Lower lobe of right lung (tissue), 2 donors: ENCODE results near the gene RNPEP. TPM values are rescaled to one million over a fixed set of nuclear protein-coding genes. Genes with fewer than 3 reads are reported as not detected.
A peak's percentile ranks its signal among the peaks of the same experiment; 100 is the strongest.

Experiments
- ATAC-seq, 2 donors: fragments of 200-7000 bp; cut with Tn5 transposase; one replicate each; pipeline ENCODE4 v1.9.1; 2020 to 2022; ENCODE audit warnings: mild to moderate bottlenecking in 2 of 2, moderate library complexity in 2 of 2
- DNase-seq: peaks from one replicate; pipeline ENCODE4 v3.0.0-alpha.2; 2020
- H3K27ac ChIP-seq: fragments of 200-600 bp; one replicate; pipeline ENCODE4 v1.8.0; 2022
- H3K27me3 ChIP-seq: fragments of 200-600 bp; one replicate; pipeline ENCODE4 v1.8.0; 2022; ENCODE audit warnings: low read depth
- H3K36me3 ChIP-seq: fragments of 200-600 bp; one replicate; pipeline ENCODE4 v1.8.0; 2022; ENCODE audit warnings: mild to moderate bottlenecking
- H3K4me1 ChIP-seq: fragments of 200-600 bp; one replicate; pipeline ENCODE4 v1.8.0; 2022
- H3K4me3 ChIP-seq: fragments of 200-600 bp; one replicate; pipeline ENCODE4 v1.8.0; 2022; ENCODE audit warnings: mild to moderate bottlenecking
- H3K9me3 ChIP-seq: fragments of 200-600 bp; one replicate; pipeline ENCODE4 v1.8.0; 2022
- intact Hi-C: fragments of 100-400 bp; cut with DNase I; formaldehyde crosslinking; loops from one replicate; pipeline ENCODE4 v1.11.0; 2022
- total RNA-seq: library from RNA; stranded (reverse); fragmentation: NEBNext Ultra II Directional; extraction: Animal tissue kit (Norgen Biotek cat#: 25700); gene quantifications from one replicate; pipeline ENCODE4 v1.2.1, GENCODE V29; 2021
- TF ChIP-seq, protein P1 (sequence below): fragments of 200-600 bp; IDR thresholded peaks from one replicate; pipeline ENCODE4 v1.8.0; 2022; ENCODE audit warnings: antibody characterized with exemption, mild to moderate bottlenecking
- donor health status: DM: no; HTN: yes; CAD: no; lungs with severe emphysema.

Gene RNPEP
- total RNA-seq, 1 donor from 2014 or later, result 73.8 TPM

DNA sequence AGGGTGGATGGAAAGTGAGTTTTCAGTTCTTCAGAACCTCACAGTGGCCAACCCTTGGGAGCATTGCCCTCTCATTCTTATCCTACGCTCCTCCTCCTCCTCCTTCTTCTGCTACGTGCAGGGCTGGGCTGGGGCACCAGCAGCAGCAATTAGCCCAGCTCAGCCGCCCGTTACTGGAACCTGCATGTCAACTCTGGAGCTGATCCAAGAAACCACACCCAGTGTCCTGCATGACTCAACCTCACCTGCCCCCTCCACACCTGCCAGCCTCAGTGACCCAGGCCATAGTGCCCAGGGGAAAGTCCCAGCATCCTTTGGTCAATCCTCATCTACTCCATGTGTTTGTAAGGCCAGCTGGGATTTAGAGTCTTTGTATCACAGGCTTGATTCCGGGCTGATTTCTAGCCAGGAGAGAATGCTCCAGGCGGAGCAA lies 40.6 kb downstream of the RNPEP start:
- H3K4me3 ChIP-seq, result no peak overlapping the region
- intact Hi-C loops, result no loop called here
- TF ChIP-seq, protein P1, sequence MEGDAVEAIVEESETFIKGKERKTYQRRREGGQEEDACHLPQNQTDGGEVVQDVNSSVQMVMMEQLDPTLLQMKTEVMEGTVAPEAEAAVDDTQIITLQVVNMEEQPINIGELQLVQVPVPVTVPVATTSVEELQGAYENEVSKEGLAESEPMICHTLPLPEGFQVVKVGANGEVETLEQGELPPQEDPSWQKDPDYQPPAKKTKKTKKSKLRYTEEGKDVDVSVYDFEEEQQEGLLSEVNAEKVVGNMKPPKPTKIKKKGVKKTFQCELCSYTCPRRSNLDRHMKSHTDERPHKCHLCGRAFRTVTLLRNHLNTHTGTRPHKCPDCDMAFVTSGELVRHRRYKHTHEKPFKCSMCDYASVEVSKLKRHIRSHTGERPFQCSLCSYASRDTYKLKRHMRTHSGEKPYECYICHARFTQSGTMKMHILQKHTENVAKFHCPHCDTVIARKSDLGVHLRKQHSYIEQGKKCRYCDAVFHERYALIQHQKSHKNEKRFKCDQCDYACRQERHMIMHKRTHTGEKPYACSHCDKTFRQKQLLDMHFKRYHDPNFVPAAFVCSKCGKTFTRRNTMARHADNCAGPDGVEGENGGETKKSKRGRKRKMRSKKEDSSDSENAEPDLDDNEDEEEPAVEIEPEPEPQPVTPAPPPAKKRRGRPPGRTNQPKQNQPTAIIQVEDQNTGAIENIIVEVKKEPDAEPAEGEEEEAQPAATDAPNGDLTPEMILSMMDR, result no peak
- DNase-seq, result peak; percentile 79
- H3K4me1 ChIP-seq, result peaks cover 3% of the 10 kb centered on the region
- peak overlapping the region; percentile 2 for H3K27ac ChIP-seq
- H3K36me3 ChIP-seq, result no peaks in the 10 kb centered on the region
- H3K9me3 ChIP-seq, result no peaks in the 10 kb centered on the region
- no peaks in the 10 kb centered on the region for H3K27me3 ChIP-seq
- peak; percentile 65 to 66 for ATAC-seq

DNA sequence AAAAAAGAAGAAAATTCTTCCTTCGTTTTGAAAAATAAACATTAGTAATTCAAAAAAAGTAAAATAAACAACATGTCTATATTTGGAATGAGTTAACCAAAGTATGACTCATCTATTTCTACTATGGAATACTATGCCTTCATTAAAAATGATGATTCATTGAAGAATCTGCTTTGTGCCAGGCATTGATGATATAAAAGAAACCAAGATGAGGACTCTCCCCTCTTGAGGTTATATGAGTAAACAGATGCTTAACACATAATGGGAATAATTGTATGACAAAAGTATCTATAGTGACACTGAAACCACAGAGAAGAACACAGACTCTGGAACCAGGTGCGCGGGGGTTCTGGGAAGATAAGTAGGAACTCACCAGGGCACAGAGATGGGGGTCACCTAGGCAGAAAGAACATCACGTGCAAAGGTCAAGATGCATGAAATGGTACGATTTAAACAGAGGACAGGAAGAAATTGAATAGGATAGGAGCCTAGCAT lies 46.8 kb downstream of the RNPEP start:
- Histone ChIP-seq H3K36me3 (no peaks in the 10 kb centered on the region), H3K4me1 (peaks cover 5% of the 10 kb centered on the region), H3K4me3 (no peak overlapping the region), H3K9me3 (no peaks in the 10 kb centered on the region), H3K27me3 (no peaks in the 10 kb centered on the region), H3K27ac (no peak overlapping the region)
- ATAC-seq (no peak), DNase-seq (no peak)
- intact Hi-C loops, result no loop called here
- TF ChIP-seq, protein P1, result no peak

DNA sequence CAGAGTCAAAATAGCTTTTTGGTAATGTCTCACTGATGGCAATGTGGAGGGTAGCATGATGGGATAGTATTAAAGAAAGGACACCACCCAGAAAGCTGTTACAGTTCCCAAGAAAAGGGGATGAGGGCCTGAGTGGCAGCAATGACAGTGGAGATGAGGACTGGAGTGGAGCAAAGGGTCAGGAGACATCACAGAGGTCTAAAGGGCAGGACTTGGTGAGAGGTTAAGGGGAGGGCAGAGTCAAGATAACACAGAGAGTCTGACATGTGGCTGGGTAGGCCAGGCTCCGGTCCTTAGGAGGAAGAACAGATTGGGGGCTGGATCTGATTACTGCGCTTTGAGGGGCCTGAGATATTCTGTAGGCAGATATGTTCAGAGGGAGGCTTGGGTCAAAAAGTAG lies 47.3 kb downstream of the RNPEP start:
- DNase-seq, result no peak
- no peak overlapping the region for H3K4me3 ChIP-seq
- TF ChIP-seq, protein P1, result no peak
- H3K9me3 ChIP-seq, result no peaks in the 10 kb centered on the region
- no peak for ATAC-seq
- no peaks in the 10 kb centered on the region for H3K36me3 ChIP-seq
- no peak overlapping the region for H3K27ac ChIP-seq
- intact Hi-C loops, result no loop called here
- peaks cover 9% of the 10 kb centered on the region for H3K4me1 ChIP-seq
- no peaks in the 10 kb centered on the region for H3K27me3 ChIP-seq

DNA sequence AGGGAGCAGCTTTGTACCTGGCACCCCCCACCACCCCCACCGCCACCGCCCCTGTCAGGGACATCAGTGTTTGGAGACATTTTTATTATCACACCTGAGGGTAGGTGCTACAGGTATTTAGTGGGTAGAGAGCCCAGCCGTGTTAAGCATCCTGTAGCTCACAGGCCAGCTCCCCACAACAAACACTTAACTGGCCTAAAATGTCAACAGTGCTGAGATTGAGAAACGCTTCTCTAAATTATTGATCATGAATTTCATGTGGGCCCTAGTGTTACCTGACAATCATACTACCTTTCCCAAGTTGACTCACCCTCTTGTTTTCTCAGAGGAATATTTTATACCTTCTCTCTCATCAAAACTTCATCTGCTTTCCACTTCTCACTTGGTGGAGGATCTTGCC lies 49.3 kb downstream of the RNPEP start:
- peaks cover 9% of the 10 kb centered on the region for H3K4me1 ChIP-seq
- intact Hi-C loops, result no loop called here

DNA sequence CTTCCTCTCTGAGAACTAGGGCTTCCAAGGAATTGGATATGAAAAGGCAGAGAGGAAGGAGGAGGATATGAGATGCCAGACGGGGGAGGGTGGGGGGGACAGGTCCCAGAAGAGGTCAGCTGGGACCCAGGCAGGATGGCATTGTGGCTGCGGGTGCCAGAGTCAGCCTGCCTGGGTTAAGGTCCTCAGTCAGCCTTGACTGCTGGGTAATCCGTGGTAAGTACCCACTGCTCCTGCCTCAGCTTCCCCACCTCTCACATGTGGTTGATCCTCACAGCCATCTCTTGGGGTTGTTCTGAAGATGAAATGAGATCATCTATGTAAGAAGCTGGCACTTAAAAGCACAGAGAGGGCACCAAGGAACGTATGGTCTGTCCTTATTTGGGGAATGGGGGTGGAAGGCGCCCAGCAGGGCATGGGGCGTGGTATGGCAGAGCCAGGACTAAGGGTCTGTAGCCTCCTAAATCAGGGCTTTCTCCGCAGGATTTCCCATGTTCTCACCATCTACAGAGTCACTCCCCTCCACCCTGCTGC lies 51.8 kb downstream of the RNPEP start:
- H3K27me3 ChIP-seq, result no peaks in the 10 kb centered on the region

More for the DNA sequence above, 49.3 kb downstream of the RNPEP start:
- ATAC-seq (no peak), DNase-seq (no peak)
- Histone ChIP-seq H3K9me3 (no peaks in the 10 kb centered on the region), H3K27me3 (no peaks in the 10 kb centered on the region), H3K36me3 (no peaks in the 10 kb centered on the region), H3K27ac (no peak overlapping the region), H3K4me3 (no peak overlapping the region)
- TF ChIP-seq, protein P1, result no peak

More for the DNA sequence above, 51.8 kb downstream of the RNPEP start:
- no peaks in the 10 kb centered on the region for H3K36me3 ChIP-seq
- DNase-seq (no peak), ATAC-seq (no peak)
- H3K4me3 ChIP-seq, result no peak overlapping the region
- peaks cover 9% of the 10 kb centered on the region for H3K4me1 ChIP-seq
- TF ChIP-seq, protein P1, result no peak
- intact Hi-C loops, result no loop called here
- H3K27ac ChIP-seq, result peak overlapping the region; percentile 78
- H3K9me3 ChIP-seq, result no peaks in the 10 kb centered on the region
